Osteoblast (primary cell): ENCODE results near the gene SLC46A2. TPM values are rescaled to one million over a fixed set of nuclear protein-coding genes. Genes with fewer than 3 reads are reported as not detected.

Experiments
- DNase-seq: peaks from one replicate; pipeline ENCODE4 v3.0.0; 2011; ENCODE audit warnings: low spot score, mixed read lengths; ENCODE audit not compliant: insufficient read length; ENCODE audit errors: missing footprints
- H2AFZ ChIP-seq: 2 replicates; pipeline ENCODE4 v1.6.0; 2011; ENCODE audit warnings: mild to moderate bottlenecking, low read length
- H3K27ac ChIP-seq: 2 replicates; pipeline ENCODE4 v1.5.1; 2011; ENCODE audit warnings: mild to moderate bottlenecking, low read depth, low read length, moderate library complexity
- H3K27me3 ChIP-seq: 2 replicates; pipeline ENCODE4 v1.6.0; 2012; ENCODE audit warnings: mild to moderate bottlenecking, control low read depth, inconsistent platforms, low read length, moderate library complexity; ENCODE audit not compliant: insufficient read depth
- H3K36me3 ChIP-seq: 2 replicates; pipeline ENCODE4 v1.5.1; 2011; ENCODE audit warnings: mild to moderate bottlenecking, low read length, control low read depth, moderate library complexity; ENCODE audit not compliant: insufficient read depth
- H3K4me1 ChIP-seq: 2 replicates; pipeline ENCODE4 v1.5.1; 2011; ENCODE audit warnings: mild to moderate bottlenecking, low read length, control low read depth, moderate library complexity; ENCODE audit not compliant: insufficient read depth
- H3K4me2 ChIP-seq: 2 replicates; pipeline ENCODE4 v1.6.0; 2011; ENCODE audit warnings: mild to moderate bottlenecking, low read length; ENCODE audit not compliant: insufficient read depth
- H3K4me3 ChIP-seq: fragments of 200-600 bp; sonication (generic); 3 replicates; pipeline ENCODE4 v1.5.1; 2012; ENCODE audit warnings: mild to moderate bottlenecking, low read length, inconsistent platforms; ENCODE audit not compliant: insufficient read depth
- H3K79me2 ChIP-seq: 2 replicates; pipeline ENCODE4 v1.6.0; 2012; ENCODE audit warnings: mild to moderate bottlenecking, low read length, control low read depth, inconsistent platforms; ENCODE audit not compliant: insufficient read depth
- H3K9me3 ChIP-seq: 2 replicates; pipeline ENCODE4 v1.5.1; 2011; ENCODE audit warnings: low read depth, low read length, control low read depth
- H4K20me1 ChIP-seq: 2 replicates; pipeline ENCODE4 v1.6.0; 2012; ENCODE audit warnings: mild to moderate bottlenecking, low read length, control low read depth; ENCODE audit not compliant: insufficient read depth
- total RNA-seq: library from RNA; depleted of rRNA; stranded (reverse); fragments of >200 nt; gene quantifications from 2 replicates; pipeline ENCODE4 v1.2.3, GENCODE V29; 2012
- TF ChIP-seq, protein P1 (sequence below): IDR thresholded peaks from 2 replicates; pipeline ENCODE4 v1.5.1; 2011; ENCODE audit warnings: mild to moderate bottlenecking, low read depth, low read length, moderate library complexity; ENCODE audit errors: extremely low read depth

The SLC46A2 gene
- total RNA-seq, 1 donor: under 0.01 TPM

DNA sequence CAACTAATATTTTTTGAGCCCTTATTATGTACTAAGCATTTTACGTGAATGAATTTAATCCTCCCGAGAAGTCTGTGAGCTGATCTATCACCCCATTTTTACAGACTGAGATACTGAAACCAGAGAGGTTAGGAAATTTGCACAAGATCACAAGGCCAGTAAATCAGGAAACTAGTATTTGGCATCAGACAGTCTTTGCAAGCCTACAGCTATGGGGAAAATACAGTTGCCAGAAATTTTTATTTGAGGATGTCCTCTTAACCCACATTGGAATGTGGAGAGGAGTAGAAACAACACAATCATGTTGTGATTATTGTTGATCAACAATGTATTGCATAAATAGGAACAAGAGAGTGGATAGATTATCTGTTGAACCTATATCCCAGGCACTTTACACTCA, 2.3 kb upstream of the SLC46A2 start:
- no peaks in the 10 kb centered on the region for H3K79me2 ChIP-seq
- no peaks in the 10 kb centered on the region for H3K36me3 ChIP-seq
- no peak overlapping the region for H3K27ac ChIP-seq
- H2AFZ ChIP-seq: no peak overlapping the region
- DNase-seq: no peak
- H3K4me3 ChIP-seq: no peak overlapping the region
- no peaks in the 10 kb centered on the region for H4K20me1 ChIP-seq
- H3K27me3 ChIP-seq: no peaks in the 10 kb centered on the region
- H3K9me3 ChIP-seq: no peaks in the 10 kb centered on the region
- TF ChIP-seq, protein P1, sequence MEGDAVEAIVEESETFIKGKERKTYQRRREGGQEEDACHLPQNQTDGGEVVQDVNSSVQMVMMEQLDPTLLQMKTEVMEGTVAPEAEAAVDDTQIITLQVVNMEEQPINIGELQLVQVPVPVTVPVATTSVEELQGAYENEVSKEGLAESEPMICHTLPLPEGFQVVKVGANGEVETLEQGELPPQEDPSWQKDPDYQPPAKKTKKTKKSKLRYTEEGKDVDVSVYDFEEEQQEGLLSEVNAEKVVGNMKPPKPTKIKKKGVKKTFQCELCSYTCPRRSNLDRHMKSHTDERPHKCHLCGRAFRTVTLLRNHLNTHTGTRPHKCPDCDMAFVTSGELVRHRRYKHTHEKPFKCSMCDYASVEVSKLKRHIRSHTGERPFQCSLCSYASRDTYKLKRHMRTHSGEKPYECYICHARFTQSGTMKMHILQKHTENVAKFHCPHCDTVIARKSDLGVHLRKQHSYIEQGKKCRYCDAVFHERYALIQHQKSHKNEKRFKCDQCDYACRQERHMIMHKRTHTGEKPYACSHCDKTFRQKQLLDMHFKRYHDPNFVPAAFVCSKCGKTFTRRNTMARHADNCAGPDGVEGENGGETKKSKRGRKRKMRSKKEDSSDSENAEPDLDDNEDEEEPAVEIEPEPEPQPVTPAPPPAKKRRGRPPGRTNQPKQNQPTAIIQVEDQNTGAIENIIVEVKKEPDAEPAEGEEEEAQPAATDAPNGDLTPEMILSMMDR: no peak
- peaks cover 14% of the 10 kb centered on the region for H3K4me1 ChIP-seq
- no peak overlapping the region for H3K4me2 ChIP-seq

DNA sequence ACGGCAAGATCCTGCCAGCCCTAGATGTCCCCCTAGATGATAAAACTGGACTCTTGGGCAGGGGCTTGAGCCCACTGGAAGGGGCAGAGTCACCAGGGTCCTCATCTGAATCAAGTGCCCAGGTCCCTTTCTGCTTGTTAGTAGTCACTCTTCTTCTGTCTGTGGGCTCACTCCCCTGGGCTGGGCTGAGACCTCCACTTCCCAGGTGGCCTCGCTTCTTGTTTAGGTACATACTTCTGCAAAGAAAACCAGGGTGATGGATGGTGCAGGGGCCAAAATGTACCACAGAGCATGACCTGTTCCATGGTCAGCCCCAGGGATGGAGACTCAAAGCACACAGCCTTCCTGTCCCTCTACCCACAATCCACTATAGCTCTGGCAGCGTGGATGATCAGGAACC, 845 bp upstream of the SLC46A2 start:
- TF ChIP-seq, protein P1: no peak

DNA sequence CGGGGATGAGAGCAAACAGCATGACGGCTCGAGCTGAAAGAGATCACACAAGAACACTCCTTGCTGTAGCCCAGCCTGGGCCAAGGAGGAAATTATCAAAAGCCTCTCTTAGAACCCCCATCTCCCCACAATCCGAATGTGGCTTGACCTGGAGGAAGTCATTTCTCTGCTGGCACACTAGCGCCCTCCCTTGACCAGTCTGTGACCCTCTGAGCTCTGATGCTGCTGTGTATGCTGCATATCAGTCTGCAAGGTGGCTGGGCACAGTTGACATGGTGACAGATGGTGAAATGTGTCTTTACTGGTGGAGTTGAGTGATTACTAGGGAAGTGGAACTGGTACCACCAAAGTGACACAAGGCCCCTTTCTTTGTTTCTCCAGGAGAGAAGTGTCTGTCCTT, 3.3 kb downstream of the SLC46A2 start:
- no peaks in the 10 kb centered on the region for H3K9me3 ChIP-seq
- peaks cover 21% of the 10 kb centered on the region for H3K4me1 ChIP-seq
- no peaks in the 10 kb centered on the region for H3K36me3 ChIP-seq
- H2AFZ ChIP-seq: no peak overlapping the region
- no peaks in the 10 kb centered on the region for H3K79me2 ChIP-seq
- no peaks in the 10 kb centered on the region for H4K20me1 ChIP-seq
- H3K27ac ChIP-seq: no peak overlapping the region
- no peak for DNase-seq
- H3K27me3 ChIP-seq: no peaks in the 10 kb centered on the region
- no peak overlapping the region for H3K4me3 ChIP-seq
- H3K4me2 ChIP-seq: no peak overlapping the region
- TF ChIP-seq, protein P1: peak; percentile 50

More for the DNA sequence above, 845 bp upstream of the SLC46A2 start:
- Histone ChIP-seq H2AFZ (no peak overlapping the region), H4K20me1 (no peaks in the 10 kb centered on the region), H3K4me2 (no peak overlapping the region), H3K27me3 (no peaks in the 10 kb centered on the region), H3K4me3 (no peak overlapping the region), H3K4me1 (peaks cover 14% of the 10 kb centered on the region), H3K36me3 (no peaks in the 10 kb centered on the region), H3K27ac (no peak overlapping the region), H3K79me2 (no peaks in the 10 kb centered on the region), H3K9me3 (no peaks in the 10 kb centered on the region)
- no peak for DNase-seq

DNA sequence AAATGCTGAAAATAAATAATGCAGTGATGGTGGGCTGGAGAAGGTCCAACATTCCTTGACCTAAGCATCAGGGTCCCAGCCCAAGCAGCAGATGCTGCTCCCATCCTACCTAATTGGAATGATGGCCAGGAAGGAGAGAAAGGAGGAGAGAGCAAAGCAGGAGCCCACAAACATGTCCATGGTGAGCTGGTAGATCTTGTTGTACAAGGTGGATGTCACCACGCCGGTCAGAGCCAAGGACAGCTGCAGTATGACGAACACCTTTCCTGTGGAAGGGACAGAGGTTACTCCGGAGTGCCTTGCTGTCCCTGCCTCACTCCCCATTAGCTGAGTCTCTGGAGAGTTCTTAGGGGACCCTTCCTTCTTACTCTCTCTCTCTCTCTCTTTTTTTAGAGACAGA, 4.3 kb downstream of the SLC46A2 start:
- H3K36me3 ChIP-seq: no peaks in the 10 kb centered on the region

More for the DNA sequence above, 4.3 kb downstream of the SLC46A2 start:
- Histone ChIP-seq H3K4me2 (no peak overlapping the region), H4K20me1 (no peaks in the 10 kb centered on the region), H3K27ac (no peak overlapping the region), H3K4me1 (peaks cover 26% of the 10 kb centered on the region), H3K27me3 (no peaks in the 10 kb centered on the region), H3K9me3 (no peaks in the 10 kb centered on the region), H2AFZ (no peak overlapping the region), H3K79me2 (no peaks in the 10 kb centered on the region), H3K4me3 (no peak overlapping the region)
- TF ChIP-seq, protein P1: no peak
- no peak for DNase-seq
